Measurements from ENCODE around the gene SCNM1.
"Not testable (repeated sequence)": the region's sequence is repeated elsewhere in the genome, so short reads cannot be mapped to it uniquely, and the experiment has no call there.

SCNM1 gene

GRCh38 chr1:151193856-151194255 is 27.9 kb downstream of the SCNM1 start:
- no peak for DNase-seq

- not testable (repeated sequence) for DNase-seq
Measured at GRCh38 chr1:151194894-151195594, 29.1 kb downstream of the SCNM1 start.

- peak; percentile 79 to 90 for DNase-seq
Measured at GRCh38 chr1:151196292-151196800, 30.4 kb downstream of the SCNM1 start.

GRCh38 chr1:151197863-151198253 is 31.9 kb downstream of the SCNM1 start:
- no peak for DNase-seq

- peak; percentile 99 to 100 for DNase-seq
Measured at GRCh38 chr1:151198254-151199127, 32.5 kb downstream of the SCNM1 start, which contains the start of gene PIP5K1A. PIP5K1A (plus strand) TSS chr1:151198552; CDS start chr1:151198997, 445 bp downstream.

GRCh38 chr1:151199873-151200581 is 34.1 kb downstream of the SCNM1 start:
- peak in 1 of 2 donors; percentile 31 for DNase-seq

- not testable (repeated sequence) for DNase-seq
Measured at GRCh38 chr1:151205381-151205965, 39.5 kb downstream of the SCNM1 start.

GRCh38 chr1:151210830-151211229 is 44.9 kb downstream of the SCNM1 start:
- no peak for DNase-seq

- no peak for DNase-seq
Measured at GRCh38 chr1:151211972-151212705, 46.2 kb downstream of the SCNM1 start.

- DNase-seq, result no peak
Measured at GRCh38 chr1:151213560-151213959, 47.6 kb downstream of the SCNM1 start.

Measured in inflammatory macrophage (primary cell).